ENCODE measurements around the gene EMILIN3.

Gene EMILIN3

DNA sequence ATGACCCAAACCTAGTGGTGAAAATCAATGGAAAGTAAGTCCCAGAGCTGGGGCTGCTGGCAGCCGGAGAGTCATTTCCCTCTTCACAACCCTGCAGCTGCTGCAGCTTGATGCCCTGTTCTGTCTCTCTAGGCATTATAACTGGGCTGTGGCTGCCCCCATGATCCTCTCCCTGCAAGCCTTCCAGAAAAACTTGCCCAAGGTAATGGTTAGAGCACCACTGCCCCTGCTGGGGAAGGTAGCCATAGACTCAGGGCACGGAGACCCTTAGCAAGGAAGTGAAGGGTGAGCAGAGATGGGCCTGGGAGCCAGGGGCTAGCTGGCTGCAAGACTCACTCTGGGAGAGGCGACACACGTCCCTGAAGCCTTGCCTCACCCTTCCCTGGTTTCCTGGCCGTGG, 14.0 kb downstream of the EMILIN3 start:
- Histone ChIP-seq H3K4me3 (ENCODE audit: control insufficient read depth in 1 of 7, extremely low read depth in 1 of 7, insufficient read depth in 4 of 7, low read depth in 2 of 7, low read length in 6 of 7) (no peak overlapping the region), H3K36me3 (ENCODE audit: control insufficient read depth in 4 of 4, insufficient read depth in 4 of 4, low read length in 3 of 4) (no peaks in the 10 kb centered on the region), H3K27me3 (replicated peaks in 2 of 5; ENCODE audit: control insufficient read depth in 4 of 5, insufficient read depth in 5 of 5, low read length in 4 of 5) (peaks cover 0 to 30% (median 18%) of the 10 kb centered on the region in 5 experiments), H3K9me3 (ENCODE audit: control extremely low read depth in 1 of 5, control insufficient read depth in 4 of 5, insufficient read depth in 2 of 5, low read depth in 1 of 5, low read length in 4 of 5) (no peaks in the 10 kb centered on the region), H3K27ac (ENCODE audit: insufficient read depth in 1 of 2, low read depth in 1 of 2, low read length in 2 of 2, poor library complexity in 1 of 2, severe bottlenecking in 2 of 2) (no peak overlapping the region), H3K4me1 (ENCODE audit: control extremely low read depth in 1 of 4, control insufficient read depth in 4 of 4, insufficient read depth in 4 of 4, low read length in 3 of 4) (no peaks in the 10 kb centered on the region)
- POLR2A ChIA-PET: no interaction called here
- 92% methylated on average over 5 of the region's 5 CpGs for WGBS (ENCODE audit: insufficient coverage)
- CTCF ChIA-PET: interaction anchor here (0.9 to 1.8 kb wide), 5 partner anchors 8 to 384 kb away, joined by 3 to 4 read pairs (median 3); no protein-coding TSS in a partner anchor
- no peak for DNase-seq

GRCh38 chr20:41352106-41352505, 14.5 kb downstream of the EMILIN3 start:
- WGBS (ENCODE audit: insufficient coverage): 97% methylated on average over 4 of the region's 4 CpGs
- no peaks in the 10 kb centered on the region for H3K36me3 ChIP-seq (ENCODE audit: control insufficient read depth in 4 of 4, insufficient read depth in 4 of 4, low read length in 3 of 4)

DNA sequence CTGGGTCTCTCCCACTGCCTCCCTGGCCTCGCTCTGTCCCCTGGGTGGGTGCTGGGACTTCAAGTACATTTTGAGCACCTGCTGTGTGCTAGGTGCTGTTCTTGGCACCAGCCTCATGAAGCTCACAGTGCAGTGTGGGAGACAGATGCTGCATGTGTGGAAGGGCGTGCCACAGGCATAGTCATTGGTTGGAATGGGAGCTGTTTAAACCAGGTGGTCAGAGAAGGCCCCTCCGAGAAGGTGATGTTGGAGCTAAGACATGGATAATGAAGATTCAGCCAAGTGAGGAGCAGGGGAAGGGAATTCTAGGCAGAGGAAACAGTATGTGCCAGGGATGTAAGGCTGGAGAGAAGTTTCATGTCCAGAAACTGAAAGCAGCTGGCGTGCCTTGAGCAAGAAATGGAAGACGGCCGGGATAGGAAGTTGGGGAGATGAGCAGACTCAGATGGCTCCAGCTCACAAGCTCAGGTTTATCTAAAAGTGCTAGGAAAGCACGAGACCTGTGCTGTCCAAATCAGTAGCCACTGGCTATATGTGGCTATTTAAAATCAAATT, 16.1 kb downstream of the EMILIN3 start:
- Histone ChIP-seq H3K27me3 (replicated peaks in 2 of 5; ENCODE audit: control insufficient read depth in 4 of 5, insufficient read depth in 5 of 5, low read length in 4 of 5) (peaks cover 0 to 30% (median 18%) of the 10 kb centered on the region in 5 experiments), H3K9me3 (ENCODE audit: control extremely low read depth in 1 of 5, control insufficient read depth in 4 of 5, insufficient read depth in 2 of 5, low read depth in 1 of 5, low read length in 4 of 5) (no peaks in the 10 kb centered on the region), H3K27ac (ENCODE audit: insufficient read depth in 1 of 2, low read depth in 1 of 2, low read length in 2 of 2, poor library complexity in 1 of 2, severe bottlenecking in 2 of 2) (no peak overlapping the region), H3K4me1 (ENCODE audit: control extremely low read depth in 1 of 4, control insufficient read depth in 4 of 4, insufficient read depth in 4 of 4, low read length in 3 of 4) (no peaks in the 10 kb centered on the region), H3K36me3 (ENCODE audit: control insufficient read depth in 4 of 4, insufficient read depth in 4 of 4, low read length in 3 of 4) (no peaks in the 10 kb centered on the region), H3K4me3 (ENCODE audit: control insufficient read depth in 1 of 7, extremely low read depth in 1 of 7, insufficient read depth in 4 of 7, low read depth in 2 of 7, low read length in 6 of 7) (no peak overlapping the region)
- DNase-seq: no peak
- 96% methylated on average over 5 of the region's 7 CpGs for WGBS (ENCODE audit: insufficient coverage)
- CTCF ChIA-PET: interaction anchor here (0.6 to 1.9 kb wide), 5 partner anchors 9 to 270 kb away, joined by 3 to 7 read pairs (median 4); partner anchors contain the start of gene LPIN3
- POLR2A ChIA-PET: no interaction called here

More at GRCh38 chr20:41352106-41352505, 14.5 kb downstream of the EMILIN3 start:
- Histone ChIP-seq H3K4me3 (ENCODE audit: control insufficient read depth in 1 of 7, extremely low read depth in 1 of 7, insufficient read depth in 4 of 7, low read depth in 2 of 7, low read length in 6 of 7) (no peak overlapping the region), H3K27ac (ENCODE audit: insufficient read depth in 1 of 2, low read depth in 1 of 2, low read length in 2 of 2, poor library complexity in 1 of 2, severe bottlenecking in 2 of 2) (no peak overlapping the region), H3K9me3 (ENCODE audit: control extremely low read depth in 1 of 5, control insufficient read depth in 4 of 5, insufficient read depth in 2 of 5, low read depth in 1 of 5, low read length in 4 of 5) (no peaks in the 10 kb centered on the region), H3K4me1 (ENCODE audit: control extremely low read depth in 1 of 4, control insufficient read depth in 4 of 4, insufficient read depth in 4 of 4, low read length in 3 of 4) (no peaks in the 10 kb centered on the region), H3K27me3 (replicated peaks in 2 of 5; ENCODE audit: control insufficient read depth in 4 of 5, insufficient read depth in 5 of 5, low read length in 4 of 5) (peaks cover 0 to 30% (median 18%) of the 10 kb centered on the region in 5 experiments)
- ChIA-PET CTCF (interaction anchor here (0.9 to 1.8 kb wide), 4 partner anchors 10 to 383 kb away, joined by 3 to 4 read pairs (median 4); no protein-coding TSS in a partner anchor), POLR2A (no interaction called here)
- DNase-seq: no peak

- WGBS (ENCODE audit: insufficient coverage): 95% methylated on average over 7 of the region's 7 CpGs
- H3K4me3 ChIP-seq (ENCODE audit: control insufficient read depth in 1 of 7, extremely low read depth in 1 of 7, insufficient read depth in 4 of 7, low read depth in 2 of 7, low read length in 6 of 7): no peak overlapping the region
- H3K9me3 ChIP-seq (ENCODE audit: control extremely low read depth in 1 of 5, control insufficient read depth in 4 of 5, insufficient read depth in 2 of 5, low read depth in 1 of 5, low read length in 4 of 5): no peaks in the 10 kb centered on the region
- H3K36me3 ChIP-seq (ENCODE audit: control insufficient read depth in 4 of 4, insufficient read depth in 4 of 4, low read length in 3 of 4): no peaks in the 10 kb centered on the region
- no peak overlapping the region for H3K27ac ChIP-seq (ENCODE audit: insufficient read depth in 1 of 2, low read depth in 1 of 2, low read length in 2 of 2, poor library complexity in 1 of 2, severe bottlenecking in 2 of 2)
- peaks cover 0 to 30% (median 18%) of the 10 kb centered on the region in 5 experiments for H3K27me3 ChIP-seq (replicated peaks in 2 of 5; ENCODE audit: control insufficient read depth in 4 of 5, insufficient read depth in 5 of 5, low read length in 4 of 5)
- ChIA-PET POLR2A (no interaction called here), CTCF (interaction anchor here (1.1 to 1.9 kb wide), 3 partner anchors 8 to 10 kb away, joined by 4 to 7 read pairs (median 7); partner anchors contain the start of gene LPIN3)
- H3K4me1 ChIP-seq (ENCODE audit: control extremely low read depth in 1 of 4, control insufficient read depth in 4 of 4, insufficient read depth in 4 of 4, low read length in 3 of 4): no peaks in the 10 kb centered on the region
- DNase-seq: no peak
Measured at GRCh38 chr20:41349943-41350342, 16.7 kb downstream of the EMILIN3 start.

DNA sequence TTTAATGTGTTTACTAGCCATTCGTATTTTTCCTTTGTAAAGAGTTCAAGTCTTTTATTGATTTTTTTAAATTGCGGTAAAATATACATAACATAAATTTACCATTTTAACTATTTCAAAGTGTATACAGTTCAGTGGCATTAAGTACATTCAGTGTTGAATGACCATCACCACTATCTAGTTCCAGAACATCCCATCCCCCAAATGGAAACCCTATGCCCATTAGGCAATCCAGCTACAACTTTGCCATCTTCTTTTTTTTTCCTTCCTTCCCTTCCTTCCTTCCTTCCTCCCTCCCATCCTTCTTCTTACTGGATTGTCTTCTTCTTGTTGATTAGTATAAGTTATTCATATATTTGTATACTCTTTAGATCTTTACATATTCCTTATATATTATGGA, 17.4 kb downstream of the EMILIN3 start:
- no peaks in the 10 kb centered on the region for H3K4me1 ChIP-seq (ENCODE audit: control extremely low read depth in 1 of 4, control insufficient read depth in 4 of 4, insufficient read depth in 4 of 4, low read length in 3 of 4)

GRCh38 chr20:41348430-41349172, 18.0 kb downstream of the EMILIN3 start:
- H3K9me3 ChIP-seq (ENCODE audit: control extremely low read depth in 1 of 5, control insufficient read depth in 4 of 5, insufficient read depth in 2 of 5, low read depth in 1 of 5, low read length in 4 of 5): no peaks in the 10 kb centered on the region
- CTCF ChIA-PET: no interaction called here
- POLR2A ChIA-PET: no interaction called here

More for the DNA sequence above, 17.4 kb downstream of the EMILIN3 start:
- no peaks in the 10 kb centered on the region for H3K36me3 ChIP-seq (ENCODE audit: control insufficient read depth in 4 of 4, insufficient read depth in 4 of 4, low read length in 3 of 4)
- H3K9me3 ChIP-seq (ENCODE audit: control extremely low read depth in 1 of 5, control insufficient read depth in 4 of 5, insufficient read depth in 2 of 5, low read depth in 1 of 5, low read length in 4 of 5): no peaks in the 10 kb centered on the region
- DNase-seq: no peak
- H3K4me3 ChIP-seq (ENCODE audit: control insufficient read depth in 1 of 7, extremely low read depth in 1 of 7, insufficient read depth in 4 of 7, low read depth in 2 of 7, low read length in 6 of 7): no peak overlapping the region
- ChIA-PET POLR2A (no interaction called here), CTCF (no interaction called here)
- no CpG with 5 or more reads among the region's 2 CpGs for WGBS (ENCODE audit: insufficient coverage)
- peaks cover 0 to 35% (median 18%) of the 10 kb centered on the region in 5 experiments for H3K27me3 ChIP-seq (replicated peaks in 2 of 5; ENCODE audit: control insufficient read depth in 4 of 5, insufficient read depth in 5 of 5, low read length in 4 of 5)
- H3K27ac ChIP-seq (ENCODE audit: insufficient read depth in 1 of 2, low read depth in 1 of 2, low read length in 2 of 2, poor library complexity in 1 of 2, severe bottlenecking in 2 of 2): no peak overlapping the region

More at GRCh38 chr20:41348430-41349172, 18.0 kb downstream of the EMILIN3 start:
- Histone ChIP-seq H3K4me3 (ENCODE audit: control insufficient read depth in 1 of 7, extremely low read depth in 1 of 7, insufficient read depth in 4 of 7, low read depth in 2 of 7, low read length in 6 of 7) (no peak overlapping the region), H3K27me3 (replicated peaks in 2 of 5; ENCODE audit: control insufficient read depth in 4 of 5, insufficient read depth in 5 of 5, low read length in 4 of 5) (peaks cover 0 to 29% (median 18%) of the 10 kb centered on the region in 5 experiments), H3K36me3 (ENCODE audit: control insufficient read depth in 4 of 4, insufficient read depth in 4 of 4, low read length in 3 of 4) (no peaks in the 10 kb centered on the region), H3K27ac (ENCODE audit: insufficient read depth in 1 of 2, low read depth in 1 of 2, low read length in 2 of 2, poor library complexity in 1 of 2, severe bottlenecking in 2 of 2) (no peak overlapping the region), H3K4me1 (ENCODE audit: control extremely low read depth in 1 of 4, control insufficient read depth in 4 of 4, insufficient read depth in 4 of 4, low read length in 3 of 4) (no peaks in the 10 kb centered on the region)
- 91% methylated on average over 13 of the region's 13 CpGs for WGBS (ENCODE audit: insufficient coverage)
- no peak for DNase-seq

Data from common myeloid progenitor, CD34-positive (primary cell).